ENCODE results near the gene OVOL2. TPM values are rescaled to one million over a fixed set of nuclear protein-coding genes. Genes with fewer than 3 reads are reported as not detected.

OVOL2 gene
- total and polyA plus RNA-seq, 2 experiments from 2014 or later, result 11.2 to 11.5 TPM

DNA sequence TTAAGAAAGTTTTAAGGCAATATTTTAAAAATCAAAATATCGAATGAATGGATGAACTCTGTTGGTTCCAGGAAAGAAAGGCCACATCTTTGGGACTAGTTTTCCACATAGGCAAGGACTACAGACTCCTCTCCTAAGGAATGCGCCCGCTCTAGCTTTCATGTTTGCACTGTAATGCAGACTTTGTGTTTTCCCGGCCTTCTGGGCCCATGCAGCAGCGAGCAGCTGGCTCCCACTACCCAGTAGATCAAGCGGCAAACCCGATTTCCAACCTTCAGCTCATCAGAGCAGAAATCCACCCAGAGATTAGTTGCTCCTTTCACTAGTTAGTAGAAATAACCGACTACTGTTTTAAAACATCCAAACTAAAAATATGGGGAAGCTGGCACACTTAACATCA is 27.7 kb downstream of the OVOL2 start:
- H3K4me1 ChIP-seq (ENCODE audit: insufficient read depth), result peaks cover 6% of the 10 kb centered on the region; the same call in 1 of the 2 replicates
- peaks cover 4% of the 10 kb centered on the region; the same call in 1 of the 2 replicates for H3K36me3 ChIP-seq (ENCODE audit: insufficient read depth)
- Mint-ChIP-seq H3K4me1 (peaks cover 11% of the 10 kb centered on the region), H3K27me3 (ENCODE audit: insufficient read depth, low read depth, poor library complexity) (peaks cover 2% of the 10 kb centered on the region), H3K4me3 (no peak overlapping the region), H3K9me3 (no peaks in the 10 kb centered on the region; the same call in 2 of the 3 replicates), H3K27ac (no peak overlapping the region), H3K36me3 (ENCODE audit: low read depth) (peaks cover 9% of the 10 kb centered on the region; the same call in 2 of the 3 replicates)
- H3K4me2 ChIP-seq, result no peak overlapping the region
- no peaks in the 10 kb centered on the region for H3K79me2 ChIP-seq (replicated peaks; ENCODE audit: insufficient read depth)
- no peaks in the 10 kb centered on the region for H3K9me2 ChIP-seq (ENCODE audit: insufficient read depth)
- DNase-seq (ENCODE audit: low spot score) (peak; percentile 42), ATAC-seq (peak; percentile 49)
- TF ChIP-seq NANOG (IDR thresholded peaks at IDR 0.05; ENCODE audit: borderline replicate concordance) (no peak), EZH2 (IDR thresholded peaks at IDR 0.05; ENCODE audit: low read depth, unreplicated experiment) (no peak), EZH2phosphoT487 (IDR thresholded peaks at IDR 0.05; ENCODE audit: unreplicated experiment) (no peak), STAT1 (IDR thresholded peaks at IDR 0.05; ENCODE audit: unreplicated experiment) (no peak), CREB1 (CRISPR knock-in tag; IDR thresholded peaks at IDR 0.05; ENCODE audit: low read depth) (no peak), ZNF114 (CRISPR knock-in tag; IDR thresholded peaks at IDR 0.05) (no peak), JUNB (IDR thresholded peaks at IDR 0.05; ENCODE audit: unreplicated experiment) (no peak), POLR2AphosphoS5 (IDR thresholded peaks at IDR 0.05; ENCODE audit: low read depth) (no peak), ZNF331 (CRISPR knock-in tag; IDR thresholded peaks at IDR 0.05; ENCODE audit: low read depth) (no peak)
- TF ChIP-seq, protein P1, sequence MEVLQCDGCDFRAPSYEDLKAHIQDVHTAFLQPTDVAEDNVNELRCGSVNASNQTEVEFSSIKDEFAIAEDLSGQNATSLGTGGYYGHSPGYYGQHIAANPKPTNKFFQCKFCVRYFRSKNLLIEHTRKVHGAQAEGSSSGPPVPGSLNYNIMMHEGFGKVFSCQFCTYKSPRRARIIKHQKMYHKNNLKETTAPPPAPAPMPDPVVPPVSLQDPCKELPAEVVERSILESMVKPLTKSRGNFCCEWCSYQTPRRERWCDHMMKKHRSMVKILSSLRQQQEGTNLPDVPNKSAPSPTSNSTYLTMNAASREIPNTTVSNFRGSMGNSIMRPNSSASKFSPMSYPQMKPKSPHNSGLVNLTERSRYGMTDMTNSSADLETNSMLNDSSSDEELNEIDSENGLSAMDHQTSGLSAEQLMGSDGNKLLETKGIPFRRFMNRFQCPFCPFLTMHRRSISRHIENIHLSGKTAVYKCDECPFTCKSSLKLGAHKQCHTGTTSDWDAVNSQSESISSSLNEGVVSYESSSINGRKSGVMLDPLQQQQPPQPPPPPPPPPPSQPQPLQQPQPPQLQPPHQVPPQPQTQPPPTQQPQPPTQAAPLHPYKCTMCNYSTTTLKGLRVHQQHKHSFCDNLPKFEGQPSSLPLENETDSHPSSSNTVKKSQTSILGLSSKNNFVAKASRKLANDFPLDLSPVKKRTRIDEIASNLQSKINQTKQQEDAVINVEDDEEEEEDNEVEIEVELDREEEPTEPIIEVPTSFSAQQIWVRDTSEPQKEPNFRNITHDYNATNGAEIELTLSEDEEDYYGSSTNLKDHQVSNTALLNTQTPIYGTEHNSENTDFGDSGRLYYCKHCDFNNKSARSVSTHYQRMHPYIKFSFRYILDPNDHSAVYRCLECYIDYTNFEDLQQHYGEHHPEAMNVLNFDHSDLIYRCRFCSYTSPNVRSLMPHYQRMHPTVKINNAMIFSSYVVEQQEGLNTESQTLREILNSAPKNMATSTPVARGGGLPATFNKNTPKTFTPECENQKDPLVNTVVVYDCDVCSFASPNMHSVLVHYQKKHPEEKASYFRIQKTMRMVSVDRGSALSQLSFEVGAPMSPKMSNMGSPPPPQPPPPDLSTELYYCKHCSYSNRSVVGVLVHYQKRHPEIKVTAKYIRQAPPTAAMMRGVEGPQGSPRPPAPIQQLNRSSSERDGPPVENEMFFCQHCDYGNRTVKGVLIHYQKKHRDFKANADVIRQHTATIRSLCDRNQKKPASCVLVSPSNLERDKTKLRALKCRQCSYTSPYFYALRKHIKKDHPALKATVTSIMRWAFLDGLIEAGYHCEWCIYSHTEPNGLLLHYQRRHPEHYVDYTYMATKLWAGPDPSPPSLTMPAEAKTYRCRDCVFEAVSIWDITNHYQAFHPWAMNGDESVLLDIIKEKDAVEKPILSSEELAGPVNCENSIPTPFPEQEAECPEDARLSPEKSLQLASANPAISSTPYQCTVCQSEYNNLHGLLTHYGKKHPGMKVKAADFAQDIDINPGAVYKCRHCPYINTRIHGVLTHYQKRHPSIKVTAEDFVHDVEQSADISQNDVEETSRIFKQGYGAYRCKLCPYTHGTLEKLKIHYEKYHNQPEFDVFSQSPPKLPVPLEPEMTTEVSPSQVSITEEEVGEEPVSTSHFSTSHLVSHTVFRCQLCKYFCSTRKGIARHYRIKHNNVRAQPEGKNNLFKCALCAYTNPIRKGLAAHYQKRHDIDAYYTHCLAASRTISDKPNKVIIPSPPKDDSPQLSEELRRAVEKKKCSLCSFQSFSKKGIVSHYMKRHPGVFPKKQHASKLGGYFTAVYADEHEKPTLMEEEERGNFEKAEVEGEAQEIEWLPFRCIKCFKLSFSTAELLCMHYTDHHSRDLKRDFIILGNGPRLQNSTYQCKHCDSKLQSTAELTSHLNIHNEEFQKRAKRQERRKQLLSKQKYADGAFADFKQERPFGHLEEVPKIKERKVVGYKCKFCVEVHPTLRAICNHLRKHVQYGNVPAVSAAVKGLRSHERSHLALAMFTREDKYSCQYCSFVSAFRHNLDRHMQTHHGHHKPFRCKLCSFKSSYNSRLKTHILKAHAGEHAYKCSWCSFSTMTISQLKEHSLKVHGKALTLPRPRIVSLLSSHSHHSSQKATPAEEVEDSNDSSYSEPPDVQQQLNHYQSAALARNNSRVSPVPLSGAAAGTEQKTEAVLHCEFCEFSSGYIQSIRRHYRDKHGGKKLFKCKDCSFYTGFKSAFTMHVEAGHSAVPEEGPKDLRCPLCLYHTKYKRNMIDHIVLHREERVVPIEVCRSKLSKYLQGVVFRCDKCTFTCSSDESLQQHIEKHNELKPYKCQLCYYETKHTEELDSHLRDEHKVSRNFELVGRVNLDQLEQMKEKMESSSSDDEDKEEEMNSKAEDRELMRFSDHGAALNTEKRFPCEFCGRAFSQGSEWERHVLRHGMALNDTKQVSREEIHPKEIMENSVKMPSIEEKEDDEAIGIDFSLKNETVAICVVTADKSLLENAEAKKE (CRISPR knock-in tag; IDR thresholded peaks at IDR 0.05), result no peak
- TF ChIP-seq, protein P2, sequence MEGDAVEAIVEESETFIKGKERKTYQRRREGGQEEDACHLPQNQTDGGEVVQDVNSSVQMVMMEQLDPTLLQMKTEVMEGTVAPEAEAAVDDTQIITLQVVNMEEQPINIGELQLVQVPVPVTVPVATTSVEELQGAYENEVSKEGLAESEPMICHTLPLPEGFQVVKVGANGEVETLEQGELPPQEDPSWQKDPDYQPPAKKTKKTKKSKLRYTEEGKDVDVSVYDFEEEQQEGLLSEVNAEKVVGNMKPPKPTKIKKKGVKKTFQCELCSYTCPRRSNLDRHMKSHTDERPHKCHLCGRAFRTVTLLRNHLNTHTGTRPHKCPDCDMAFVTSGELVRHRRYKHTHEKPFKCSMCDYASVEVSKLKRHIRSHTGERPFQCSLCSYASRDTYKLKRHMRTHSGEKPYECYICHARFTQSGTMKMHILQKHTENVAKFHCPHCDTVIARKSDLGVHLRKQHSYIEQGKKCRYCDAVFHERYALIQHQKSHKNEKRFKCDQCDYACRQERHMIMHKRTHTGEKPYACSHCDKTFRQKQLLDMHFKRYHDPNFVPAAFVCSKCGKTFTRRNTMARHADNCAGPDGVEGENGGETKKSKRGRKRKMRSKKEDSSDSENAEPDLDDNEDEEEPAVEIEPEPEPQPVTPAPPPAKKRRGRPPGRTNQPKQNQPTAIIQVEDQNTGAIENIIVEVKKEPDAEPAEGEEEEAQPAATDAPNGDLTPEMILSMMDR (conservative IDR thresholded peaks at IDR 0.05; ENCODE audit: low read depth in 2 of 2), result no peak
- TF ChIP-seq, protein P3, sequence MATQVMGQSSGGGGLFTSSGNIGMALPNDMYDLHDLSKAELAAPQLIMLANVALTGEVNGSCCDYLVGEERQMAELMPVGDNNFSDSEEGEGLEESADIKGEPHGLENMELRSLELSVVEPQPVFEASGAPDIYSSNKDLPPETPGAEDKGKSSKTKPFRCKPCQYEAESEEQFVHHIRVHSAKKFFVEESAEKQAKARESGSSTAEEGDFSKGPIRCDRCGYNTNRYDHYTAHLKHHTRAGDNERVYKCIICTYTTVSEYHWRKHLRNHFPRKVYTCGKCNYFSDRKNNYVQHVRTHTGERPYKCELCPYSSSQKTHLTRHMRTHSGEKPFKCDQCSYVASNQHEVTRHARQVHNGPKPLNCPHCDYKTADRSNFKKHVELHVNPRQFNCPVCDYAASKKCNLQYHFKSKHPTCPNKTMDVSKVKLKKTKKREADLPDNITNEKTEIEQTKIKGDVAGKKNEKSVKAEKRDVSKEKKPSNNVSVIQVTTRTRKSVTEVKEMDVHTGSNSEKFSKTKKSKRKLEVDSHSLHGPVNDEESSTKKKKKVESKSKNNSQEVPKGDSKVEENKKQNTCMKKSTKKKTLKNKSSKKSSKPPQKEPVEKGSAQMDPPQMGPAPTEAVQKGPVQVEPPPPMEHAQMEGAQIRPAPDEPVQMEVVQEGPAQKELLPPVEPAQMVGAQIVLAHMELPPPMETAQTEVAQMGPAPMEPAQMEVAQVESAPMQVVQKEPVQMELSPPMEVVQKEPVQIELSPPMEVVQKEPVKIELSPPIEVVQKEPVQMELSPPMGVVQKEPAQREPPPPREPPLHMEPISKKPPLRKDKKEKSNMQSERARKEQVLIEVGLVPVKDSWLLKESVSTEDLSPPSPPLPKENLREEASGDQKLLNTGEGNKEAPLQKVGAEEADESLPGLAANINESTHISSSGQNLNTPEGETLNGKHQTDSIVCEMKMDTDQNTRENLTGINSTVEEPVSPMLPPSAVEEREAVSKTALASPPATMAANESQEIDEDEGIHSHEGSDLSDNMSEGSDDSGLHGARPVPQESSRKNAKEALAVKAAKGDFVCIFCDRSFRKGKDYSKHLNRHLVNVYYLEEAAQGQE (IDR thresholded peaks at IDR 0.05; ENCODE audit: unreplicated experiment), result no peak
- TF ChIP-seq, protein P4, sequence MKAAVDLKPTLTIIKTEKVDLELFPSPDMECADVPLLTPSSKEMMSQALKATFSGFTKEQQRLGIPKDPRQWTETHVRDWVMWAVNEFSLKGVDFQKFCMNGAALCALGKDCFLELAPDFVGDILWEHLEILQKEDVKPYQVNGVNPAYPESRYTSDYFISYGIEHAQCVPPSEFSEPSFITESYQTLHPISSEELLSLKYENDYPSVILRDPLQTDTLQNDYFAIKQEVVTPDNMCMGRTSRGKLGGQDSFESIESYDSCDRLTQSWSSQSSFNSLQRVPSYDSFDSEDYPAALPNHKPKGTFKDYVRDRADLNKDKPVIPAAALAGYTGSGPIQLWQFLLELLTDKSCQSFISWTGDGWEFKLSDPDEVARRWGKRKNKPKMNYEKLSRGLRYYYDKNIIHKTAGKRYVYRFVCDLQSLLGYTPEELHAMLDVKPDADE (IDR thresholded peaks at IDR 0.05), result no peak
- H3F3A ChIP-seq (replicated peaks; ENCODE audit: low read depth), result 0 out of 2 replicates have a peak, but pooled peaks cover 2% of the 10 kb centered on the region
- no peaks in the 10 kb centered on the region for H4K20me1 ChIP-seq (replicated peaks; ENCODE audit: insufficient read depth)
- peak overlapping the region; percentile 63; the same call in 1 of the 2 replicates for H3K27ac ChIP-seq (ENCODE audit: low read depth)
- no peak overlapping the region for H3K4me3 ChIP-seq
- no peaks in the 10 kb centered on the region for H3K27me3 ChIP-seq (ENCODE audit: insufficient read depth)
- H2AFZ ChIP-seq, result no peak overlapping the region
